Neural progenitor cell (in vitro differentiated cells): Measurements from ENCODE around the gene C17orf100.

ENCODE experiments used
- CTCF ChIP-seq: fragments of 200-600 bp; sonication (generic); IDR thresholded peaks from 2 replicates; pipeline ENCODE4 v1.5.1; 2017; ENCODE audit warnings: antibody characterized with exemption, mild to moderate bottlenecking
- EZH2 ChIP-seq: fragments of 200-600 bp; sonication (generic); IDR thresholded peaks from 2 replicates; pipeline ENCODE4 v1.6.1; 2017; ENCODE audit warnings: antibody characterized with exemption, mild to moderate bottlenecking, moderate library complexity

- TF ChIP-seq CTCF (no peak), EZH2 (no peak)
Observed at GRCh38 chr17:6639586-6640535, 11.7 kb upstream of the C17orf100 start.
